Activated B cell treated with CpG ODN at 0.5 μM for 24 hours (primary cell): Measurements from ENCODE around the gene OSBPL5. TPM values are rescaled to one million over a fixed set of nuclear protein-coding genes. Genes with fewer than 3 reads are reported as not detected.

ENCODE experiments used
- ATAC-seq: fragments of 200-7000 bp; cut with Tn5 transposase; one replicate; pipeline ENCODE4 v1.10.0; 2021; ENCODE audit warnings: low read depth, mild to moderate bottlenecking, moderate library complexity
- CTCF ChIA-PET: fragments of 350-600 bp; sonication (Branson Sonifier 250); formaldehyde crosslinking; loops from one replicate; lab custom pipeline; 2021; ENCODE audit warnings: antibody characterized with exemption; lab: Charles Lee
- POLR2A ChIA-PET: fragments of 350-600 bp; sonication (Branson Sonifier 250); formaldehyde crosslinking; loops from one replicate; lab custom pipeline; 2021; ENCODE audit warnings: antibody characterized with exemption; lab: Charles Lee
- DNase-seq: peaks from one replicate; pipeline ENCODE4 v3.0.0; 2022
- H3K27ac Mint-ChIP-seq: one replicate; pipeline ENCODE4 v1.8.0; 2020; ENCODE audit warnings: mixed read lengths
- H3K27me3 Mint-ChIP-seq: one replicate; pipeline ENCODE4 v1.8.0; 2021; ENCODE audit warnings: mixed read lengths
- H3K36me3 Mint-ChIP-seq: one replicate; pipeline ENCODE4 v1.8.0; 2021; ENCODE audit warnings: low read depth, mixed read lengths
- H3K4me1 Mint-ChIP-seq: one replicate; pipeline ENCODE4 v1.8.0; 2021; ENCODE audit warnings: mixed read lengths
- H3K4me3 Mint-ChIP-seq: one replicate; pipeline ENCODE4 v1.8.0; 2020; ENCODE audit warnings: mild to moderate bottlenecking, mixed read lengths
- H3K9me3 Mint-ChIP-seq: one replicate; pipeline ENCODE4 v1.8.0; 2020; ENCODE audit warnings: mixed read lengths
- intact Hi-C: fragments of 100-400 bp; cut with micrococcal nuclease; formaldehyde crosslinking; loops from one replicate; pipeline ENCODE4 v1.15.1; 2024
- total RNA-seq: library from RNA; stranded (reverse); gene quantifications from 2 replicates; pipeline ENCODE4 v1.2.3, GENCODE V29; 2022
- TF ChIP-seq, protein P1 (sequence below): fragments of 200-600 bp; IDR thresholded peaks from one replicate; pipeline ENCODE4 v1.8.0; 2022; ENCODE audit warnings: antibody characterized with exemption, mild to moderate bottlenecking

Gene OSBPL5
- total RNA-seq, 1 donor from 2014 or later, result not detected

DNA sequence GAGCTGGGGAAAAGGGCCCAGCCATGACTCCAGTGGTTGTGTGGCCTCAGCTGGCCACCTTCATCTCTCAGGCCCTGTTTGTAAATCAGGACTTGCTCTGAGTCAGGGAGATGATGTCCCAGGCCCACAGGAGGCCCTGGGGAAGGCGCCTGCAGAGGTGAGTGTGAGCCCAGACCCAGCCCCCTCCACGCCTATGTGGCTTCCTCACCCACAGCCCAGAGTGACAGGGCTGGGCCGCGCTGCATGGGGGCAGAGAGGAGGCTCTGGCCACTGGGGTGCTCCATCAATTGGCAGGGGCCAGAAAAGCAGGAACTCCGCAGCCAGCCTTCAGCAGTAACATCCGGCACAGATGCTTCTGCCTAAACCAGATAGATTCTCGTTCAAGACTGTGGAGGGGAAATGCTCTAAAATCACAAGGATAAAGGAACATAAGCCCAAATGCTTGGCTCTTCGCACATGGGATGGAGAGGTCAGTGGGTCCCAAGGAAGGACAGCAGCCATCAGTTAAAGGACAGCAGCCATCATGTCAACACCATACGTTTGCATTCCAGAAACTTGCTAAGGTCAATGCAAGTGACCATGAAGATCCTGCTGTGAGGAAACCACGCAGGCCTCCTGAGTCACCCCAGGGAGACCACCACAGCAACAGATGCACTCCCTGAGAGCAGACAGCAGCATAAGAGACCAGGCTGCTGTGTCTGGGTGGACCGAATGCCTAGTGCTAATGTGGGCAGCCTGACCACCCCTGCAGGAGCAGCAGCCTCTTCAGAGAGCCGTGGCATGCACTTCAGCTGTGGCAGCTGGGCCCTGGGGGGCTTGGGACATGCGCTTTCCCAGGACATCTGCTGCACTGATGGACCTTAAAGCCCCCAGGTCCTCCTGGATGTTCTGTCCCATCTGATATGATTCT, 28.3 kb downstream of the OSBPL5 start:
- TF ChIP-seq, protein P1, sequence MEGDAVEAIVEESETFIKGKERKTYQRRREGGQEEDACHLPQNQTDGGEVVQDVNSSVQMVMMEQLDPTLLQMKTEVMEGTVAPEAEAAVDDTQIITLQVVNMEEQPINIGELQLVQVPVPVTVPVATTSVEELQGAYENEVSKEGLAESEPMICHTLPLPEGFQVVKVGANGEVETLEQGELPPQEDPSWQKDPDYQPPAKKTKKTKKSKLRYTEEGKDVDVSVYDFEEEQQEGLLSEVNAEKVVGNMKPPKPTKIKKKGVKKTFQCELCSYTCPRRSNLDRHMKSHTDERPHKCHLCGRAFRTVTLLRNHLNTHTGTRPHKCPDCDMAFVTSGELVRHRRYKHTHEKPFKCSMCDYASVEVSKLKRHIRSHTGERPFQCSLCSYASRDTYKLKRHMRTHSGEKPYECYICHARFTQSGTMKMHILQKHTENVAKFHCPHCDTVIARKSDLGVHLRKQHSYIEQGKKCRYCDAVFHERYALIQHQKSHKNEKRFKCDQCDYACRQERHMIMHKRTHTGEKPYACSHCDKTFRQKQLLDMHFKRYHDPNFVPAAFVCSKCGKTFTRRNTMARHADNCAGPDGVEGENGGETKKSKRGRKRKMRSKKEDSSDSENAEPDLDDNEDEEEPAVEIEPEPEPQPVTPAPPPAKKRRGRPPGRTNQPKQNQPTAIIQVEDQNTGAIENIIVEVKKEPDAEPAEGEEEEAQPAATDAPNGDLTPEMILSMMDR, result no peak
- DNase-seq (no peak), ATAC-seq (no peak)
- Mint-ChIP-seq H3K4me1 (no peaks in the 10 kb centered on the region), H3K9me3 (no peaks in the 10 kb centered on the region), H3K27ac (no peak overlapping the region), H3K4me3 (no peak overlapping the region), H3K27me3 (no peaks in the 10 kb centered on the region), H3K36me3 (no peaks in the 10 kb centered on the region)
- ChIA-PET POLR2A (no interaction called here), CTCF (no interaction called here)
- intact Hi-C loops, result no loop called here

DNA sequence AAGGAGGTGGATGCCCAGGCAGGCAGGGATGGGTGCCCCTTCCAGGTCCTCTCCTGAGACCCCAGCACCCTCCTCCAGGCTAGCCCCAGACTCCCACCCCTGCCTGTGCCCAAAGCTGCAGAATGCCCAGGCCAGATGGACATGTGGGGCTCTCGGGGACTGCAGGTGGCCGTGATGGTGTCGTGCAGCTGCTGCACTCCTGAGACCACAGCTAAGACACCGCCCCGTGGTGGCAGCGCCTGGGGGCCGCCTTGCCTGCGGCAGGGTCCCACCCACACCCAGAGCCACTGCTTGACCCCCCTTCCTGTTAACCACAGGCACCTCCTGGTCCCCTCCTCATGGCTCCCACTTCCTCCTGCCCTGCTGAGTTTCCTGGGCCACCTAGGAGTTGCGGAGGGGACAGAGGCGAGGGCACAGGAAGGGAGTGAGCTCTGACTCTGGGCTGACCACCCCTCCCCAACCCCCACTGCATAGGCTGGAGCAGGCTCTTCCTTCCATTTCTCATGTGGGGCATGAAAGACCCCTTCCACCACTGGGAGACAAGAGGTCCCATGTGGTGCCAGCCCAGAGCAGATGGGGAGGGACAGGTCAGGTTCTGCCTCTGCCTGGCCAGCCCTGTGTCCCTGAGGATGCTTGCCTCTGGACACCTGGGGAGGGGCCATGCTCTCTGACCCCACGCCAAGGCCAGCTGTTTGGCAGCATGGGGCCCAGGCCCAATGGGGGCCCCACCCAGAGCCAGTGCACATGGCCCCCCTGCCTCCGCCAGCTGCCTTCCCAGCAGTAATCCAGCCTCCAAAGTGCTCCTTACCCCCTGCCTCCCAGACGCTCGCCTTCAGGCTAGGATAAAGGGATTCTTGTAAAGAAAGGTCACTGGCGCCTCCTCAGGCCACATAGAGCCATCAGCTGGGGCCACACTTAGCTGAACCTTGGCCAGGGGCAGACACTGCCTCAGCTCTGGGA, 29.3 kb downstream of the OSBPL5 start:
- Mint-ChIP-seq H3K4me1 (no peaks in the 10 kb centered on the region), H3K4me3 (no peak overlapping the region), H3K27ac (no peak overlapping the region), H3K36me3 (no peaks in the 10 kb centered on the region), H3K27me3 (no peaks in the 10 kb centered on the region), H3K9me3 (no peaks in the 10 kb centered on the region)
- TF ChIP-seq, protein P1, result no peak
- POLR2A ChIA-PET, result no interaction called here
- DNase-seq (no peak), ATAC-seq (no peak)
- CTCF ChIA-PET, result no interaction called here
- intact Hi-C loops, result no loop called here

DNA sequence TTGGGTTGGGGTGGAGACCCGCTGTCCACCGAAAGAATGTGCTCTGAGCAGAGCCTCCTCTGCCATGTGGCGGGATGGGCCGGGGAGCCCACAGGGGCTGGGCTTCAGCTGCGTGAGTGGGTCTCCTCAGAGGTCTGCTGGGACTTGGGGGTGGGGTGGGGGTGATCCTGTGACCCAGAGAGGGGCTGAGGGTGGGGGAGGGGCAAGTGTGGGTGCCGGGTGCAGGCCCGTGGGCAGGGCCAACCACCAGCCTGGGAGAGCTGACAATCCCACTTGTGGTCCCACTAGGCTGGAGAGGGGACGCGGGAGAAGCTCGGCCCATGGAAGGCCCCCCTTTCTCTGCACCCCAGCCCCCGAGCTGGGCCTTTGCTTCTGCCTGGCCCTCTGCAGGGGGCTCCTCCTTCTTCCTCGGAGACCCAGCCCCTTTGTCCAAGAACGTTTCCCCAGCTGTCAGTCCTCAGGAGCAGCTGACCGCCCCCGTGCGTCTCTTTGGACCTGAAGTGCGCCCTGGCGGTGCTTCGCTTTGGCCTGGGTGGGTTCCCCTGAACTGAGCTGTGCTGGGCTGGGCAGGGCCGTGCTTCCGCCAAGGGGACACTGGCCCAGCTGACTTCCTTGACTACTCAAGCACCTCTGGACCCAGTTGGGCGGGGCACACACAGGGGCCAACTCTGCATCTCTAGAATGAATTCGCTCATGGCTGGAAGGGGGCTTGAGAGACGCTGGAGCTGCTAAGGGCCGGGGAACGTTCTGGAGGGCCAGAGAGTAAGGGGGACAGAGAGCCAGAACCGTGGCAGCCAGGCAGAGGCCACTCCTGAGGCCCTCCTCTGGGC, 30.2 kb downstream of the OSBPL5 start:
- intact Hi-C loops, result no loop called here
- Mint-ChIP-seq H3K4me1 (no peaks in the 10 kb centered on the region), H3K9me3 (no peaks in the 10 kb centered on the region), H3K27ac (no peak overlapping the region), H3K27me3 (no peaks in the 10 kb centered on the region), H3K36me3 (no peaks in the 10 kb centered on the region), H3K4me3 (no peak overlapping the region)
- ChIA-PET CTCF (no interaction called here), POLR2A (no interaction called here)
- ATAC-seq (no peak), DNase-seq (no peak)
- TF ChIP-seq, protein P1, result no peak

DNA sequence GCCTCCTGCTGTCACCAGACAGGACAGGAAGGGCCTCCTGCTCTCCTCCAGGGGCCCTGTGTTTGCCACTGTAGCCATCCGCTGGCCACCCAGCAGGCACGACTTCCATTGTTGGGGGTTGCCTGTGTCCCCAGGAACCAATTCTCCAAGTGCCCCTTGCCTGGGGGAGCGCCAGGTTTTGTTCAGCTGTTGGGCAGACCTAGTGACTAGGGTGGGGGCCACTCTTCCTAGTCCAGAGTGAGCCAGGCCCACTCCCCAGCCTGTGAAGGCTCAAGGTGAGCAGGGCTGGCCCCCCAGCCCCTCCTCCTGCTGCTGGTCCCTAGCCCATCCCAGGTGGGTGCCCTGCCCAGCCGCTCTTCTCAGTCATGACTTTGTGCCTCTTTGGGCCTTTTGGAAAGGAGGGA, 30.9 kb downstream of the OSBPL5 start:
- H3K4me1 Mint-ChIP-seq, result no peaks in the 10 kb centered on the region
- H3K27ac Mint-ChIP-seq, result no peak overlapping the region
- no peak overlapping the region for H3K4me3 Mint-ChIP-seq
- TF ChIP-seq, protein P1, result no peak
- ATAC-seq (no peak), DNase-seq (no peak)
- no peaks in the 10 kb centered on the region for H3K36me3 Mint-ChIP-seq
- CTCF ChIA-PET, result no interaction called here
- no peaks in the 10 kb centered on the region for H3K27me3 Mint-ChIP-seq
- POLR2A ChIA-PET, result no interaction called here
- intact Hi-C loops, result no loop called here
- H3K9me3 Mint-ChIP-seq, result no peaks in the 10 kb centered on the region
